Measurements from ENCODE around the gene ANO1.
A peak's percentile ranks its signal among the peaks of the same experiment; 100 is the strongest.

Gene ANO1

DNA sequence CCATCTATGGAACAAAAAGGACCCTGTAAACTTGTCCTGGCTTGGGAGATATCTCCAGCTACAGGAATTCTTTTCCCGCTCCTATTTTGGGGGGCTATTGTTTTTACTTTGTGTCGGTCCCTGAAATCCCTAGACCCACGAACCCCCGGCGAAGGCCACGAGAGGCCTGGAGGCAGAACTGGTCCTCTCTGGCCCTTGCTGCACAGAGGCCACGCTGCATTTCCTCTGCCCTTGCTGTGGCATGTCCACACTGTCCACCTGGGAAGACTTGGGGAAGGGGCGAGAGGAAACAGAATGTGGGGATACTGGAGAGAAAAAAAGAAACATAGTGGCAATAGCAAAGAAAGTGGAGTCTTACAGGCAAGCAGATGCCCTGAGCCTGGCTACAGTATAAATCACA lies 2.3 kb upstream of the ANO1 start:
- TF ChIP-seq, protein P1, sequence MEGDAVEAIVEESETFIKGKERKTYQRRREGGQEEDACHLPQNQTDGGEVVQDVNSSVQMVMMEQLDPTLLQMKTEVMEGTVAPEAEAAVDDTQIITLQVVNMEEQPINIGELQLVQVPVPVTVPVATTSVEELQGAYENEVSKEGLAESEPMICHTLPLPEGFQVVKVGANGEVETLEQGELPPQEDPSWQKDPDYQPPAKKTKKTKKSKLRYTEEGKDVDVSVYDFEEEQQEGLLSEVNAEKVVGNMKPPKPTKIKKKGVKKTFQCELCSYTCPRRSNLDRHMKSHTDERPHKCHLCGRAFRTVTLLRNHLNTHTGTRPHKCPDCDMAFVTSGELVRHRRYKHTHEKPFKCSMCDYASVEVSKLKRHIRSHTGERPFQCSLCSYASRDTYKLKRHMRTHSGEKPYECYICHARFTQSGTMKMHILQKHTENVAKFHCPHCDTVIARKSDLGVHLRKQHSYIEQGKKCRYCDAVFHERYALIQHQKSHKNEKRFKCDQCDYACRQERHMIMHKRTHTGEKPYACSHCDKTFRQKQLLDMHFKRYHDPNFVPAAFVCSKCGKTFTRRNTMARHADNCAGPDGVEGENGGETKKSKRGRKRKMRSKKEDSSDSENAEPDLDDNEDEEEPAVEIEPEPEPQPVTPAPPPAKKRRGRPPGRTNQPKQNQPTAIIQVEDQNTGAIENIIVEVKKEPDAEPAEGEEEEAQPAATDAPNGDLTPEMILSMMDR (conservative IDR thresholded peaks at IDR 0.05) = no peak
- no peak for TF ChIP-seq ZFX (IDR thresholded peaks at IDR 0.05)
- H3K27ac ChIP-seq = no peak overlapping the region

DNA sequence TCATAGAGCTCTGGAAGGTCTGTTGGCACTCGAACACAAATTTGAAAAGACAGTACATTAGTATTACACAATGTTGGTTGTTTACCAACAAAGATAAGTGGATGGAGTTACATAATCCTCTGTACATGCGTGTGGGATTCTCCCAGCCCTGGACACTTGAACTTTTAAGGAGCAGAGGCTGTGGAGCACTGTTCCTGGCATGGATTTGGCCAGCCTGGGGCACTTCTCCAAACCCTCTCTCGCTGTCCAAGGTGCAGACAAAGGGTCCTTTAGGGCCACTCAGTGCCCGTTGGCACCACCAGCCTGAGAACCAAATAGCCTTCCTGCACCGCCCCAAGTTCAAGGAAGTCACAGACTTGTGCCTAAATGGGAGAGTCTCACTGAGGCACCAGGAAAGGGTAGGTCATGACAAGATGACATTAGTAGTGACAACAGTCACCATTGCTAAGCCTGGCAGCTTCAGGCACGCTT lies 1.6 kb upstream of the ANO1 start:
- no peak overlapping the region for H3K27ac ChIP-seq
- TF ChIP-seq ZFX (IDR thresholded peaks at IDR 0.05) = no peak
- TF ChIP-seq, protein P1 (conservative IDR thresholded peaks at IDR 0.05) = no peak

DNA sequence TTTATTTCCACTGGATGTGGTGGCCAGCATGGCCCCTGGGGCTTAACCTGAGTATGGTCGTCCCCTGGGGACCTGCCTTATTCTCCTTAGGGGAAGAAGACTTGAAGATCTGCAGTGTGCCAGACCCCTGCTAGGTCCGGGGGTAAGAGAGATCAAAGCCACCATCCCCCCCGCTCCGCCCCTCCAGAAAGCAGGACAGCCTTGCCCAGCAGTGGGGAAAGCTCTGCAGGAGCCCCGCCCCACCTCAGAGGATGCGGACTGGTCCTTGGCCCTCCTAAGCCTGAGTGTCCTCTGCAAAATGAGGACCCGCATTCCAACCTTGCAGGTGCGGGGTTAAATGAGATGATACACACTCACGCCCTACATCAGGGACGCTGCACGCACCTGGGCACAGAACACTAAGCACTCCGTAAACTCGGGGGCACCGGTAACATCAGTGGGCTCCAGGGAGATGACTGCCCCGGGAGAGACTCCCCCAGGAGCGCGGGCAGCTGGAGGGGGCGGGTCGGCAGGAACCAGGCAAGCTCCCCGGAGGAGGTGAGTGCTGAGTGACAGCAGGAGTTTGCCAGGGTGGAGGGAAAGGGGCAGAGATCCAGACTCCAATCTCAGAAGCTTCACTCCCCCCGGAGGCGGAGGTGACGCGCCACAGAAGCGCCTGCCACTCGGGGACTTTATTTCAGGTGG lies 564 bp upstream of the ANO1 start:
- H3K27ac ChIP-seq = no peak overlapping the region
- TF ChIP-seq ZFX (IDR thresholded peaks at IDR 0.05) = no peak
- TF ChIP-seq, protein P1 (conservative IDR thresholded peaks at IDR 0.05) = no peak

DNA sequence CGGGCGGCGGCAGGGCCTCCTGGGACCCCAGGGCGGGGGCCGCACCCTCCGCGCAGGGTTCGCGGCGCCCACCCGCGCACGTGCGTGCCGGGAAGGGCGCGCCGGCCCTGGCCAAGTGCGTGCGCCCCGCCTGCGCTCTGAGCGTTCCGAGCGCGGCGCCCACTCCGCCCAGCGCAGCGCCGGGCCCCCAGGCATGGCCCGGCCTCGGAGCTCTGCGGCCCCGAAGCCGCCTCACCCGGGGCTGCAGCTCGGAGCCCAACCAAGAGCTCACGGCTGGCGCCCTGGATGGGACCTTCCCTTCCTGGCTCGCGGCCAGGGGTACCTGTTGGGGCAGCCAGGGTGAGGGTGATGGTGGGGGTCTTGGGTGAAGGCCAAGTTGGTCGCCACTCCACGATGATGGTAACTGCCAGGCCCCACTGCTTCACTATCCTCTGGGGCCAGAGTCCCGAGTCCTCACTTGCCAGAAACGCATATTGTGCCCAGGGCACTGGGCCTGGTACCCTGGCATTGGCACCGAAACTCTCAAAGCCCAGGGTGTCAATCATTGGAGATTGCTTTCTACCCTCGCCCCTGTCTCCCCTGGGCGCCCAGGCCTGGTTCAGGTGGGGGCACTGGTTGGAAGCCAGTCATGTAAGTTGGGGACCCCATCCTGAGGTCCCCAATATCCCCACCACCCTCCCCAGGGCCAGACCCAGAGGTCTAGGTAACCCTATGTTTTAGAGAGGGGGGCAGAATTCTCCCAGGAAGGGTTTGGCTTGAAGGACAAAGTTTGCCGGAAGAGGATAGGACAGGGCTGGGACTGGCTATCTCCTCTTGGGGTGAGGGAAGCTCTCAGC lies 882 bp downstream of the ANO1 start:
- TF ChIP-seq, protein P1 (conservative IDR thresholded peaks at IDR 0.05) = no peak

DNA sequence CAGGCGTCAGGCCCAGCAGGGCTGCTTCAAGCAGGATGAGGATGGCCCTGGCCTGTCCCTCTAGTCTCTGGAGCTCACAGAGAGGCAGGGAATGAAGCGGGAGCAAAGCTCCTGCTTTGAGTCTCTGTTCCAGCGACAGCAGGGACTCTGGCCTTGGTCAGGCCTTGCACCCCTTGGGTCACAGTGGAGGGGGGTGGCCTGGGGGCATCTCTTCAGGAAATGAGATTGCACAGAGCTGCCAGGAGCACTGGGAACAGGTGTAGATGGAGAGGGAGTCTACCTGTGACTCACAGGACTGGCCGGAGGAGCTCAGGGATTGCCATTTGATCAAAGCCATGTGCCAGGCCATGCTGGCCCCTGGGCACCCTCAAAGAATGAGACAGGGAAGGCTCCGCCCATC lies 1.6 kb downstream of the ANO1 start:
- no peak overlapping the region for H3K27ac ChIP-seq
- TF ChIP-seq, protein P1 (conservative IDR thresholded peaks at IDR 0.05) = no peak
- TF ChIP-seq ZFX (IDR thresholded peaks at IDR 0.05) = no peak

More for the DNA sequence above, 882 bp downstream of the ANO1 start:
- H3K27ac ChIP-seq = no peak overlapping the region

DNA sequence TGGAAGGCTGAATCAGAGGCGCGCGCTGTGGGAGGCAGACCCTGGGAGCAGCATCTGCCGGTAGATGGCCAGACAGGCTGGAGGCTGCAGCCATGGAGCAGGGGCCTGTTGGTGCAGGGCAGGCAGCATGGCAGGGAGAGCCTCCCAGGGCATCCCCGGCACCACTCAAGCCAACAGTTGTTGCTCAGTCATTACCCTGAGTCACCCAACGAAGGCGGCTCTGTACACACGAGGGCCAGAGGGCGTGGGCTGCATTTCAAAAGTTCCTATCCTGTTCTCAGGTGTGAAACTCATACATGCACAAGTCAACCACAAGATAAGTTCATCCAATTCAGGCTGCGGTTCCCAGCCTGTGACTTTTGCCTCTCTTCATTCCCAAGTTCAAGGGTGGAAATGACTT lies 2.6 kb downstream of the ANO1 start:
- no peak overlapping the region for H3K27ac ChIP-seq
- TF ChIP-seq, protein P1 (conservative IDR thresholded peaks at IDR 0.05) = no peak
- TF ChIP-seq ZFX (IDR thresholded peaks at IDR 0.05) = no peak

DNA sequence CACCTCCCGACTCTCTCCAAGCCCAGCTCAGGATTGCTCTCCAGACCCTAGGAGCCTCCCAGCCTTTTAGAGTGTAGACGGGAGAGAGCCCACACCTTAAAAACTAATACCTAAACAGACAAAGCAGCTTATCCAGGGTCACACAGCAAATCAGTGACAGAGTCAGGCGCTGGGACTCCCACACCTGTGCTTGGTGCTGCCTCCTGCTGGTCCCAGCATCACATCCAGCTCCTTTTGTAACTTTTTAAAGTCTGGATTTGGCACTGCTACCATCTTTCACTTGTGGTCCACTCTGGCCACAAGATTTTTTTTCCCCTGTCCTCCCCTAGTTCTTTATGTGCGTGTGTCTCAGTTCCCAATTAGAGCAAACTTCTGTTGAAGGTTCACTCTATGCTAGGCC lies 4.7 kb downstream of the ANO1 start:
- no peak overlapping the region for H3K27ac ChIP-seq
- TF ChIP-seq ZFX (IDR thresholded peaks at IDR 0.05) = no peak
- TF ChIP-seq, protein P1 (conservative IDR thresholded peaks at IDR 0.05) = peak; percentile 53
